H1 (cell line): ENCODE data around the gene JAKMIP3.

Experiments
- ATF3 ChIP-seq: IDR thresholded peaks from 2 replicates; pipeline ENCODE4 v1.6.1; 2011; ENCODE audit warnings: low read depth, mild to moderate bottlenecking, low read length; ENCODE audit not compliant: insufficient read depth
- CBX5 ChIP-seq: fragments of 300-800, 300-1000 bp; sonication (generic); IDR thresholded peaks from 2 replicates; pipeline ENCODE4 v1.7.1; 2016; ENCODE audit warnings: antibody characterized with exemption, low read length, low read depth
- CHD1 ChIP-seq: IDR thresholded peaks from 2 replicates; pipeline ENCODE4 v1.6.1; 2012; ENCODE audit warnings: low read depth, low read length, improper control_type of control experiment
- JUND ChIP-seq: IDR thresholded peaks from 2 replicates; pipeline ENCODE4 v1.6.1; 2011; ENCODE audit warnings: mild to moderate bottlenecking, improper control_type of control experiment, low read length
- MAFK ChIP-seq: IDR thresholded peaks from 2 replicates; pipeline ENCODE4 v1.6.1; 2012; ENCODE audit warnings: low read depth, mild to moderate bottlenecking, improper control_type of control experiment, low read length
- MAX ChIP-seq: IDR thresholded peaks from 2 replicates; pipeline ENCODE4 v1.6.1; 2012; ENCODE audit warnings: inconsistent platforms
- POLR2A ChIP-seq, 2 experiments: IDR thresholded peaks; 1 replicate in 1 of 2; 2 replicates in 1 of 2; pipeline ENCODE4 v1.6.1; 2011; ENCODE audit warnings: low read depth in 2 of 2, low read length in 2 of 2, mild to moderate bottlenecking in 2 of 2; ENCODE audit errors: control extremely low read depth in 1 of 2
- RAD21 ChIP-seq, 2 experiments: IDR thresholded peaks in 1 of 2; conservative IDR thresholded peaks in 1 of 2; 2 replicates each; pipeline ENCODE4 v1.6.1; 2011; ENCODE audit warnings: low read depth in 2 of 2, low read length in 2 of 2, improper control_type of control experiment in 1 of 2, inconsistent platforms in 1 of 2, mild to moderate bottlenecking in 1 of 2, moderate library complexity in 1 of 2
- RFX5 ChIP-seq: IDR thresholded peaks from 2 replicates; pipeline ENCODE4 v1.6.1; 2011; ENCODE audit warnings: low read depth, low read length, improper control_type of control experiment, borderline replicate concordance
- SIRT6 ChIP-seq: IDR thresholded peaks from one replicate; pipeline ENCODE4 v1.7.1; 2012; ENCODE audit warnings: low read length, inconsistent platforms
- YY1 ChIP-seq: IDR thresholded peaks from 2 replicates; pipeline ENCODE4 v1.6.1; 2011; ENCODE audit warnings: low read depth, mild to moderate bottlenecking, low read length
- ZNF274 ChIP-seq: IDR thresholded peaks from 2 replicates; pipeline ENCODE4 v1.7.0; 2012; ENCODE audit warnings: low read length, borderline replicate concordance; ENCODE audit errors: extremely low read depth
- TF ChIP-seq, protein P1 (sequence below), 3 experiments: IDR thresholded peaks; 1 replicate in 2 of 3; 2 replicates in 1 of 3; pipeline versions ENCODE4 v1.5.1 to v1.6.1; 2011; ENCODE audit warnings: low read length in 3 of 3, mild to moderate bottlenecking in 3 of 3, inconsistent platforms in 2 of 3, low read depth in 1 of 3, moderate library complexity in 1 of 3; ENCODE audit not compliant: insufficient read depth in 1 of 3; ENCODE audit errors: control extremely low read depth in 1 of 3

DNA sequence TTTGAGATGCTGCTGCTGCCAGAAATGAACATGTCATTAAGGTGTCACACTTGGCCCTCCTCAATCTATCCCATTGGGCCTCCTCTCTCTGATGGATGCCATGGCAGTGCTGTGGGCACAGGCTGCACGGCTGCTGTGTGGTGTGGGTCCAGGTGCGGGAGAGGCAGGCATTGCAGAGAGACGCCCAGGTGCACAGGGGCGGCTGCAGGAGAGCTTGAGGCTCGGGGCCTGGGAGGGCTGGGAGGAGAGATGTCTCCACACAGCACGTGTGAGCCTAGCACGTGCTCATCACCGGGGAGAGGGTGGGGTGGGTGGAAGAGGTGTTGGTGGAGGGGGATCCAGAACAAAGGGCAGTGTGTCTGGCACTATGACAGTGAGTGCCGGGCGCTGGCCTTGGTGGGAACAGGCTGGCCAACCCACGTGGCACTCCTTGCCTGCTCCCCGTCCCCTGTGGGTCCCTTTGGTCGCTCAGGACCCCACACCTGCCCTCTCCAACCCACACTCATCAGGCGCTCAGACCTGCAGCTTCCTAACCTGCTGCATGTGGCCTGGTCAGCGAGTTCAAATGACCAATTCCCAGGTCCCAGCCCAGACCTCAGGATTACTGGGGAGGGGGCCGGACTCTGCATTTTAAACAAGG is 44.1 kb upstream of the JAKMIP3 start:
- no peak for TF ChIP-seq POLR2A (IDR thresholded peaks at IDR 0.05; ENCODE audit: control extremely low read depth in 1 of 2, low read depth in 2 of 2, low read length in 2 of 2)
- TF ChIP-seq CBX5: no peak
- TF ChIP-seq, protein P1, sequence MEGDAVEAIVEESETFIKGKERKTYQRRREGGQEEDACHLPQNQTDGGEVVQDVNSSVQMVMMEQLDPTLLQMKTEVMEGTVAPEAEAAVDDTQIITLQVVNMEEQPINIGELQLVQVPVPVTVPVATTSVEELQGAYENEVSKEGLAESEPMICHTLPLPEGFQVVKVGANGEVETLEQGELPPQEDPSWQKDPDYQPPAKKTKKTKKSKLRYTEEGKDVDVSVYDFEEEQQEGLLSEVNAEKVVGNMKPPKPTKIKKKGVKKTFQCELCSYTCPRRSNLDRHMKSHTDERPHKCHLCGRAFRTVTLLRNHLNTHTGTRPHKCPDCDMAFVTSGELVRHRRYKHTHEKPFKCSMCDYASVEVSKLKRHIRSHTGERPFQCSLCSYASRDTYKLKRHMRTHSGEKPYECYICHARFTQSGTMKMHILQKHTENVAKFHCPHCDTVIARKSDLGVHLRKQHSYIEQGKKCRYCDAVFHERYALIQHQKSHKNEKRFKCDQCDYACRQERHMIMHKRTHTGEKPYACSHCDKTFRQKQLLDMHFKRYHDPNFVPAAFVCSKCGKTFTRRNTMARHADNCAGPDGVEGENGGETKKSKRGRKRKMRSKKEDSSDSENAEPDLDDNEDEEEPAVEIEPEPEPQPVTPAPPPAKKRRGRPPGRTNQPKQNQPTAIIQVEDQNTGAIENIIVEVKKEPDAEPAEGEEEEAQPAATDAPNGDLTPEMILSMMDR (IDR thresholded peaks at IDR 0.05; ENCODE audit: control extremely low read depth in 1 of 3, insufficient read depth in 1 of 3, low read depth in 1 of 3, low read length in 3 of 3): no peak
- TF ChIP-seq JUND: no peak
- TF ChIP-seq YY1: no peak
- no peak for TF ChIP-seq ZNF274
- no peak for TF ChIP-seq RFX5
- no peak for TF ChIP-seq RAD21 (IDR thresholded peaks at IDR 0.05 in 1 of 2, conservative IDR thresholded peaks at IDR 0.05 in 1 of 2; ENCODE audit: low read depth in 2 of 2, low read length in 2 of 2)
- TF ChIP-seq ATF3: no peak
- TF ChIP-seq CHD1: no peak
- no peak for TF ChIP-seq MAFK
- no peak for TF ChIP-seq SIRT6
- no peak for TF ChIP-seq MAX
